Dermis microvascular lymphatic vessel endothelial cell (primary cell): ENCODE results near the gene TOMM70. TPM values are rescaled to one million over a fixed set of nuclear protein-coding genes. Genes with fewer than 3 reads are reported as not detected.
A peak's percentile ranks its signal among the peaks of the same experiment; 100 is the strongest.

Source experiments
- DNase-seq, 2 donors: peaks; one replicate each; pipeline versions ENCODE4 v3.0.0 to v3.0.0-alpha.2; 2010; ENCODE audit warnings: low read depth in 2 of 2
- total RNA-seq: library from RNA; depleted of rRNA; stranded (reverse); fragments of >200 nt; gene quantifications from 2 replicates; pipeline ENCODE4 v1.2.1, GENCODE V29; 2014

TOMM70 gene
- total RNA-seq, 1 donor from 2014 or later, result 28.2 TPM

- no peak for DNase-seq
These were observed 10.4 kb upstream of the TOMM70 start for GRCh38 chr3:100411091-100411982.

GRCh38 chr3:100407977-100408532, 7.2 kb upstream of the TOMM70 start:
- DNase-seq, result no peak

- DNase-seq, result no peak
These were observed 6.3 kb upstream of the TOMM70 start for GRCh38 chr3:100407164-100407563.

- DNase-seq, result no peak
These were observed 3.3 kb upstream of the TOMM70 start for GRCh38 chr3:100404250-100404548.

GRCh38 chr3:100403362-100404249, 2.7 kb upstream of the TOMM70 start:
- no peak for DNase-seq

- DNase-seq, result no peak
These were observed 2.0 kb upstream of the TOMM70 start for GRCh38 chr3:100402891-100403290.

GRCh38 chr3:100402256-100402655, 1.4 kb upstream of the TOMM70 start:
- peak in 1 of 2 donors; percentile 9 for DNase-seq

GRCh38 chr3:100401674-100402041, 769 bp upstream of the TOMM70 start:
- DNase-seq, result peak in 1 of 2 donors; percentile 69

- peak in 1 of 2 donors; percentile 57 for DNase-seq
These were observed 490 bp downstream of the TOMM70 start for GRCh38 chr3:100400419-100400779.

- no peak for DNase-seq
These were observed 1.4 kb downstream of the TOMM70 start for GRCh38 chr3:100399341-100400071.

GRCh38 chr3:100396967-100397366, 3.9 kb downstream of the TOMM70 start:
- DNase-seq, result no peak

- DNase-seq, result no peak
These were observed 5.0 kb downstream of the TOMM70 start for GRCh38 chr3:100395679-100396431.

GRCh38 chr3:100389025-100389424, 11.9 kb downstream of the TOMM70 start:
- DNase-seq, result no peak

GRCh38 chr3:100386437-100387074, 14.3 kb downstream of the TOMM70 start:
- DNase-seq, result peak in 1 of 2 donors; percentile 26

- no peak for DNase-seq
These were observed 16.0 kb downstream of the TOMM70 start for GRCh38 chr3:100384733-100385525.

- no peak for DNase-seq
These were observed 24.6 kb downstream of the TOMM70 start for GRCh38 chr3:100376301-100376700.

- no peak for DNase-seq
These were observed 26.4 kb downstream of the TOMM70 start for GRCh38 chr3:100374521-100374920.

- DNase-seq, result no peak
These were observed 30.1 kb downstream of the TOMM70 start for GRCh38 chr3:100370756-100371155.

- DNase-seq, result no peak
These were observed 32.4 kb downstream of the TOMM70 start for GRCh38 chr3:100368441-100368840.

- no peak for DNase-seq
These were observed 34.5 kb downstream of the TOMM70 start for GRCh38 chr3:100366424-100366823.
